Ishikawa (cell line): ENCODE results near the gene RREB1.

Source experiments
- CEBPB ChIP-seq: IDR thresholded peaks from 2 replicates; pipeline ENCODE4 v1.6.1; 2012
- CREB1 ChIP-seq: IDR thresholded peaks from 2 replicates; pipeline ENCODE4 v1.6.1; 2012; ENCODE audit warnings: low read depth
- EGR1 ChIP-seq: IDR thresholded peaks from 2 replicates; pipeline ENCODE4 v1.6.1; 2012
- EP300 ChIP-seq: IDR thresholded peaks from 2 replicates; pipeline ENCODE4 v1.6.1; 2012; ENCODE audit warnings: borderline replicate concordance
- FOXM1 ChIP-seq: IDR thresholded peaks from 2 replicates; pipeline ENCODE4 v1.6.1; 2012; ENCODE audit warnings: low read depth, borderline replicate concordance
- RAD21 ChIP-seq: IDR thresholded peaks from 2 replicates; pipeline ENCODE4 v1.6.1; 2012; ENCODE audit warnings: low read depth
- TAF1 ChIP-seq: IDR thresholded peaks from 2 replicates; pipeline ENCODE4 v1.6.1; 2012; ENCODE audit warnings: low read depth, mild to moderate bottlenecking
- TCF12 ChIP-seq: IDR thresholded peaks from 2 replicates; pipeline ENCODE4 v1.6.1; 2012; ENCODE audit warnings: low read depth
- TEAD4 ChIP-seq: IDR thresholded peaks from 2 replicates; pipeline ENCODE4 v1.6.1; 2012
- YY1 ChIP-seq: IDR thresholded peaks from 2 replicates; pipeline ENCODE4 v1.6.1; 2012; ENCODE audit warnings: low read depth
- ZBTB7A ChIP-seq: IDR thresholded peaks from 2 replicates; pipeline ENCODE4 v1.6.1; 2012; ENCODE audit warnings: low read depth
- TF ChIP-seq, protein P1 (sequence below): IDR thresholded peaks from 2 replicates; pipeline ENCODE4 v1.6.1; 2012
- TF ChIP-seq, protein P2 (sequence below): IDR thresholded peaks from 2 replicates; pipeline ENCODE4 v1.6.1; 2012; ENCODE audit warnings: low read depth, mild to moderate bottlenecking
- TF ChIP-seq, protein P3 (sequence below): IDR thresholded peaks from 2 replicates; pipeline ENCODE4 v1.6.1; 2012

RREB1 gene

DNA sequence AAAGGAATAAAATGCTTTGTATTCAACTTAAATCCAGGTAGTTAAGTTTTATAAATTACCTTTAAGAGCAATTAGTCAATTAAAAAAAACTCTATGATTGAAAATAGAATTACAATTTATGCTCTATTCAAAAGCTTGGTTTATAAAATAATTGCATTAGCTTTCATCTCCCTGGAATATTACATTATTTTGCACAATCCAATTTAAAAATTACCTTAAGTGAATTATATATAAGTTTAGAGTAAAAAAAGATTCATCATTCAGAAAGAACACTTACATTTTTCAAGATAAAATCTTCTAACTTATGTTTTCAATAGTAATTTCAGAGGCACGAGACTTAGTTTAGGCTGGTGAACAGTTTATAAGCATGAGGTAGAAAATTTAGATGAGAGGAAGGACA, 190.4 kb downstream of the RREB1 start:
- TF ChIP-seq TAF1 (no peak), FOXM1 (no peak), CEBPB (no peak), YY1 (no peak), EP300 (no peak), RAD21 (no peak), TEAD4 (no peak), ZBTB7A (no peak), TCF12 (no peak), CREB1 (no peak), EGR1 (no peak)
- TF ChIP-seq, protein P1, sequence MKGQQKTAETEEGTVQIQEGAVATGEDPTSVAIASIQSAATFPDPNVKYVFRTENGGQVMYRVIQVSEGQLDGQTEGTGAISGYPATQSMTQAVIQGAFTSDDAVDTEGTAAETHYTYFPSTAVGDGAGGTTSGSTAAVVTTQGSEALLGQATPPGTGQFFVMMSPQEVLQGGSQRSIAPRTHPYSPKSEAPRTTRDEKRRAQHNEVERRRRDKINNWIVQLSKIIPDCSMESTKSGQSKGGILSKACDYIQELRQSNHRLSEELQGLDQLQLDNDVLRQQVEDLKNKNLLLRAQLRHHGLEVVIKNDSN, result no peak
- TF ChIP-seq, protein P2, sequence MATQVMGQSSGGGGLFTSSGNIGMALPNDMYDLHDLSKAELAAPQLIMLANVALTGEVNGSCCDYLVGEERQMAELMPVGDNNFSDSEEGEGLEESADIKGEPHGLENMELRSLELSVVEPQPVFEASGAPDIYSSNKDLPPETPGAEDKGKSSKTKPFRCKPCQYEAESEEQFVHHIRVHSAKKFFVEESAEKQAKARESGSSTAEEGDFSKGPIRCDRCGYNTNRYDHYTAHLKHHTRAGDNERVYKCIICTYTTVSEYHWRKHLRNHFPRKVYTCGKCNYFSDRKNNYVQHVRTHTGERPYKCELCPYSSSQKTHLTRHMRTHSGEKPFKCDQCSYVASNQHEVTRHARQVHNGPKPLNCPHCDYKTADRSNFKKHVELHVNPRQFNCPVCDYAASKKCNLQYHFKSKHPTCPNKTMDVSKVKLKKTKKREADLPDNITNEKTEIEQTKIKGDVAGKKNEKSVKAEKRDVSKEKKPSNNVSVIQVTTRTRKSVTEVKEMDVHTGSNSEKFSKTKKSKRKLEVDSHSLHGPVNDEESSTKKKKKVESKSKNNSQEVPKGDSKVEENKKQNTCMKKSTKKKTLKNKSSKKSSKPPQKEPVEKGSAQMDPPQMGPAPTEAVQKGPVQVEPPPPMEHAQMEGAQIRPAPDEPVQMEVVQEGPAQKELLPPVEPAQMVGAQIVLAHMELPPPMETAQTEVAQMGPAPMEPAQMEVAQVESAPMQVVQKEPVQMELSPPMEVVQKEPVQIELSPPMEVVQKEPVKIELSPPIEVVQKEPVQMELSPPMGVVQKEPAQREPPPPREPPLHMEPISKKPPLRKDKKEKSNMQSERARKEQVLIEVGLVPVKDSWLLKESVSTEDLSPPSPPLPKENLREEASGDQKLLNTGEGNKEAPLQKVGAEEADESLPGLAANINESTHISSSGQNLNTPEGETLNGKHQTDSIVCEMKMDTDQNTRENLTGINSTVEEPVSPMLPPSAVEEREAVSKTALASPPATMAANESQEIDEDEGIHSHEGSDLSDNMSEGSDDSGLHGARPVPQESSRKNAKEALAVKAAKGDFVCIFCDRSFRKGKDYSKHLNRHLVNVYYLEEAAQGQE, result no peak
- TF ChIP-seq, protein P3, sequence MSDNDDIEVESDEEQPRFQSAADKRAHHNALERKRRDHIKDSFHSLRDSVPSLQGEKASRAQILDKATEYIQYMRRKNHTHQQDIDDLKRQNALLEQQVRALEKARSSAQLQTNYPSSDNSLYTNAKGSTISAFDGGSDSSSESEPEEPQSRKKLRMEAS, result no peak

DNA sequence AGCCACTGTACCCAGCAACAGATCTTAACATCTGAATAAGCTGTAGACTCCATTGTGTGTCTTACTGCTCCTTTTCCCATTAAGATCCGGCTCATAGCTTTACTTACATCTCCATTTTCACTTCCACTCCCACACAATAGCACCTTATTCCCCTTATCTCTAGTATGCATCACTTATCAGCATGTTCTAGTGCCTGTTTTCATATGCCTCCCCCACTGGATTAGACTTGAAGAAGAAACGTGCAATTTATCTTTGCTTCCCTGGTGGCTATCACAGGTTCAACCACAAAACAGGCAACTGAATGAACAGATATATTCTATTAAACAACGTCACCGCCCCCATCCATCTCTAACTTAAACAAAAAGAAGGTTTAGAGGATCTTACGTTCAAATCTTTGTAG, 193.2 kb downstream of the RREB1 start:
- TF ChIP-seq CREB1, result no peak
- TF ChIP-seq TAF1, result no peak
